ENCODE data around the gene SCIN.

- TF ChIP-seq CTCF (IDR thresholded peaks at IDR 0.05): no peak
- no peak for TF ChIP-seq POLR2A (IDR thresholded peaks at IDR 0.05)
These were observed 70.0 kb downstream of the SCIN start for GRCh38 chr7:12640299-12641096.

Data from Peyer's patch (tissue), 4 donors.